ENCODE measurements around the gene CYGB.

The CYGB gene

DNA sequence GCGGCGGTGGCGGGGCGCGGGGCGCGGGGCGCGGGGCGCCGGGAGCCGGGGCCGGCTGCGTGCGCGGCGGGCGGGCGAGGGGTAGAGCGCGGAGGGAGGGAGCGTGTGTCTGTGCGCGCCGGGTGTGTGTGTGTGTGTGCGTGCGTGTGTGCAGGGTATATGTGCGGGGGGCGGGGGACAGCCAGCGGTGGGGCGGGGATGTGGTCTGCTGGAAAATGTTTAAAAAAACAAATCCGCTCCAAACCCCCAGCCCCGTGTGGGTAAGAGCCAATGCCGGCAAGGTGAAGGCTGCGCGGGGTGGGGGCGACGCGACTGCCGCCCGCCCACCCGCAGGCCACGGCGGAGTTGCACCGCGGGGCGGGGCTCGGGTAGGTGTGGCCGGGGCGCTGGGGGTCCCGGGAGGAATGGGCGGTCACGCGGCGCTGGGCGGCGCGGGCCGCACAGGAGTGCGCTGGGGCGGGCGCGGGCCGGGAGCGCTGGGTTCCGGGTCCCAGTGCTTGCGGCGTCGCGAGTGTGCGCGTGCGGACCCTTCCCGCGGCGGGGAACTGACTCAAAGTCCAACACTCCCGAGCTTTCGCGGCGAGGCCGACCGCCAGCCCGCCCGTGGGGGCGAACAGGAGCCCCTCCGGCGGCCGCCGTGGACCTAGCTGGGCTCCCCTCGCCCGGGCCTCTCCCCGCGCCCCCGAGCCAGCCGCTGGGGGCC, at the start of gene CYGB:
Gene CYGB (minus strand): TSS at position 132 of the 703 bp plus-strand sequence. CDS start 167 bp downstream, outside the sequence.
- no peak for DNase-seq

DNA sequence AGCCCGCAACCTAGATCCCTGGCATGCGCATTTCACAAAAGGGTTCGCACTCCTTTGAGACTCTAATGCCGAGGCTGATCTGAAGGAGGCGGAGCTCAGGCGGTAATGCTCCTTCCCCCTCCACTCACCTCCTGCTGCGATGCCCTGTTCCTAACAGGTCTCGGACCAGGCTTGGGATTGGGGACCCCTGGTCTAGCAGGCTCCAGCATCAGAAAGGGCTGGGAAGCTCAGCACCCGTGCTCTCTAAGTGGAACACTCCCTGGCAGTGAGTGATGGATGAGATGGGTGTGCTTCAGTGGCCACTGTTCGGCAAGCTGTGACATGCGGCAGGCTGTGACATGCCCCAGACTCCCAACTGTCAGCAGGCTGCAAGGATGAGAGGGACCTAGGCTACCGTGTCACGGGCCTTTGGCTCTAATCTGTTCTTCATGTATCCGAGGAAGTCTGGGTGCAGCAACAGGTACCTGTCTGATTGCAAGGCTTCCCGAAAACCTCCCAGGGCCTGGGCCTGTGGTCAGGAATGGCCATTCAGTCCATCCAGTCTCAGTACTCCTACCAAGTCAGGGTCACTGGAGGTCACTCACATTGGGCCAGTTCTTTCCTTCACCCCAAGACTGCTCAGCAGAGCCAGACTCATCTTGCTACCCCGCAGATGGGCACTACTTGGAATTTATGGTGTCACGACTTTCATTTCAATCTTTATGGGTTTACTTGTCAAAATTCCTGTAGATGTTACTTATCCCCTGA, 49.4 kb upstream of the CYGB start:
- DNase-seq: no peak

DNA sequence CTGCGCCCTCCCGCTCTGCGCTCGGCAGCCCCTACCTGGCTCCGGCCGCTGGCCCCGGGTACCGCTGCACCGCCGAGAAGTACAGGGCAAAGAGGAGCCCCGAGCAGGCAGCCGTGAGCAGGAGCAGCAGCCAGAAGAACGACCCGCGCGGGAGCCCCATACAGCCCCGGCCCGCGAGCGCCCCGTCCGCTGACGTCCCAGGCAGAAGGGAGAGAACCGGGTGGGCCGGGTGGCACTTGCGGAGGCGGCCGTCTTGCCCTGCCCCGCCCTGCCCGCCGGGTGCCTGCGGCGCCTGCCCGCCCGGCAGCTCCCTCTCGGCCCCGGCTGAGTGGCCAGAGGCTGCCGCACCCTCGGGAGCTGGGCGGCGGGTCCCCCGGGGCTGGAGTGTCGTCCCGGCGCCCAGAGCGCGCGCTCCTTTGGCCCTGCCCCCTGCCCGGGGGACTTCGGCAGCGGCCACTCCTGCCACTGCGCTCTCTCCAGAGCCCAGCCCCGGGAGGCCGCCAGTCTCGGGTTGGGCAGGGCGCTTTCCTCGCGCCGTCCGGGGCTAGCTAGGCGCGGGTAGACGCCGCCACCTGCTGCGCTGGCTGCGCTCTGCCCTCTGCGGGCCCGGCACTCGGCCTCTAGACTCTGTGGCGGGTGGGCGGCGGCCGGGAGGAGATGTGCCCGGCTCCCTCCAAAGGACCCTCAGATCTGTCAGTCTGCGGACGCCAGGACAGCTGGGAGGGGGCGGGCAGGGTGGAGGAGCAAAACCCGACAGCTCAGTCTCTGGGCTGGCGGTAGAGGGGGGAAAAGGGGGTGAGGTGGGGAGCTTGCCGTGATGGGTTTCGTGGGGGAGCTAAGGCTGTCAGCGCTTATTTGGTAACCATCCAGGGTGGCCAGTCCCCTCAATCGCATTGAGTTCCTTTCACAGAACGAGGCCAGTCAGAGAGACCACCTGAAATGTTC, 48.4 kb upstream of the CYGB start, which contains the start of gene ST6GALNAC2:
Gene ST6GALNAC2 (minus strand): TSS at position 212 of the 945 bp plus-strand sequence. CDS start 52 bp downstream, at position 160.
- DNase-seq: no peak

DNA sequence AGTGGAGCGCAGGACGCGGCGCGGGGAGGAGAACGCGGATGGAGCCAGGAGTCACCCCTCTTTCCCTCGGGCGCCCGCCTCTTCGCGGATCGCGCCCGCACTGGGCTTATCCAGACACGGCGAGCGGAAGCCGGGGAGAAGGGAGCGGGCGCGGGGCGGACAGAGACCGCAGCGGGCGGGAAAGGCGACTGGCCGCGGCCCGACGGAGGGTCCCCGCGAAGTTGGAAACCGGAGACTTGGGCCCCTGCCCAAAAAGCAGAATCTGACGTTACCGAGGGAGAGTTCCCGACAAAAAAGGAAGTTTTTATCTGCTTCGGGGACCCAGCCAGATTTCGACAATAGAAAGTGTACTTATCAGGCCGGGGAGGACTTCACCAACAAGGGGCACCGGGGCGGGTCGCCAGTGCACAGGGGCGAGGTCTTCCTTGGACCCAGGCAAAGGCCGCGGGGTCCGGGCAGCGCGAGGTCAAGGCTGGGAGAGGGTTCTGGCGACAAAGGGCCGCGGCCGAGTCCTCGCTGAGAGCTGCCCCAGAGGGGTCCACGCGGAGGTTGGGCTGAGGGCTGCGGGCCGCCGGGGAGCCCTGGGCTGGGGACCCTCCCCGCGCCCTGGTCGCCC, 47.6 kb upstream of the CYGB start:
- no peak for DNase-seq

DNA sequence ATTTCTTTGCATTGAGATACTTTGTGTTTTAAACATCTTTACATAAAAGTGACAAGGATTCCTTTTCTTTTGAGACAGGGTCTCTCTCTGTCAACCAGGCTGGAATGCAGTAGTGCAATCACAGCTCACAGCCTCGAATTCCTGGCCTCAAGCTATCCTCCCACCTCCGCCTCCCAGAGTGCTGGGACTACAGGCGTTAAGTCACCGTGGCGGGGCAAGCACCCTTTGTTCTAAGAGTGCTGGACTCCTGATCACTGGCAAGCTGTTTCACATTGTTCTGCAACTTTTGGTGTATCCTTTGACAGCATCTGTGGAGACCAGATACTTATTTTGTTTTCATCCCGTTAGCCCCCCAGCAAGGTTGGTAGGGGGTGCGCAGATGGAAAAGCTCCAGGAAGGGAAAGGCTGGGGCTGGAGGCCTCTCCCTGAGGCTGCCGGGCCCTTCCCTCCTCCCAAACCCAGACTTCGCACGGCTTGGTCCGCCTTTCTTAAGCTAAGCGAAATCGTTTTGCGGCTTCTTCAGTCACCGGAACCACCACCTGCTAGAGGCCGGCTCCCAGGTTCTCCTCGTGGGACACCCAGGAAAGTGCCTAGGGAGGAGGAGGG, 47.0 kb upstream of the CYGB start:
- DNase-seq: no peak

DNA sequence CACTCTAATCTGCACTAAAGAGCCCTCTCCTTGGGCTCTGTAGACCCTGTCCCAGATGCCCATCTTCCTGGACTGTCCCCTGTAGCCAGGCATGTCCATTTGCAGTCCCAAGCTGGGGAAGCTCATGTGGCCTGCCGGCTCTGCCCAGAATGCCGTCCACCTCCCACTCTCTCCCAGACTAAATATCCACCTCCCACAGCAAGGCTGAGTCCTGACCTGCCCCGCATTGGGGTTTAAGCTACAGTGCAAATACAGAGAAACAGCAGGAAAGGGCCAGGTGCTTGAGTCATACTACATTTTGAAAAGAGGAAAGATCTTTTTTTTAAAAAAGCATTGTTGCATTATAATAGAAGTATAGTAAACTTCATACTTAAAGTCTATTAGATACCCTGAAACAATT, 45.2 kb upstream of the CYGB start:
- DNase-seq: no peak

DNA sequence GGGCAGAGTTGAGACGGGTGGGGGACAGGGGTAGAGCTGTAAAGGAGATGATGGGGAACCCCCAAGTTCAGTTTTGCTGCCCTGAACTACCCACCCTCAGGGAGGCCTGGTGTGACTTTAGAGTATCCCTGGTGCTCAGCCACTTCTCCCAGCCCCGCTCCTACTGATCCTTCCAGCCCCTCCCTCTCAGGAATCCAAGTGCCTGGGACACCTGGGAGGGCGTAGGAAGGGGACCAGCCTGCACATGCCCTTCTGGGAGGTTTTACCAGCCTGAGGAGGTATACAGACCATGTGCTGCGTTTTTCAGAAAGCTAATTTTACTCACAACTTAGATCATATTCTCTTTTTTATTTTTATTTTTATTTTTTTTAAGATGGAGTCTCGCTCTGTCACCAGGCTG, 44.0 kb upstream of the CYGB start:
- DNase-seq: no peak

DNA sequence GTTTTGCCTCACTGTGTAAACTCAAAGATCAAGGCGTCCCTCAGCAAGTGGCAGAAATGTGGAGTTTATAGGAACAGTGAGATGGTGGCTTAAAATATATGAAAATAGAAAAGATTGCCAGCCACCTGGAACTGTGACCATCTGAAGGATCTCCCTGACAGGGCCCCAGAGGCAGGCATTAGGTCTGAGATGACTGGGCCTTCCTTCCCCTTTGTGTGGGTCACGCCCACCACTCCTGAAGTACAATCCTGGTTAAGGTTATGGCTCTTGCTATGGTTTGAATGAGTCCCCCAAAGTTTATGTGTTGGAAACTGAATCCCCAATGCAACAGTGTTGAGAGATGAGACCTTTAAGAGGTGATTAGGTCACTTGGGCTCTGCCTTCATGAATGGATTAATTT, 41.8 kb upstream of the CYGB start:
- no peak for DNase-seq

DNA sequence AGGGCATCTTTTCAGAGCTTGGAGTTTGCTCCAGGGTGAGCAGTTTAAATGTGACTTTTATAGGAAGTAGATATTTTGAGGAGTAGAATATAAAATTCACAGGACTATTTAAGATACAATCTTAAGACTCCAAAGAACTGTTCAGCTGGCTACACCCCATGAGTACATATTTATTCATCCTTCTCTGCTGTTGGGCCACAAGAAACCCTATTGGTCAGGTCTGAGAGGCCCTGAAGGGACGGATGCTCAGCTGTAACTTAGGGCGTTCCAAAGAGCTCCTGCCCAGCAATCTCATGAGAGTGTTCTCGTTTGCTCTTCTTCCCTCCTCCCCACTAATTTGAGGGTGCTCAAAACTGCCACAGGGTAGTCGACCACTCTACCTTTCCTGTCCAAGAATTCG, 40.9 kb upstream of the CYGB start:
- no peak for DNase-seq

DNA sequence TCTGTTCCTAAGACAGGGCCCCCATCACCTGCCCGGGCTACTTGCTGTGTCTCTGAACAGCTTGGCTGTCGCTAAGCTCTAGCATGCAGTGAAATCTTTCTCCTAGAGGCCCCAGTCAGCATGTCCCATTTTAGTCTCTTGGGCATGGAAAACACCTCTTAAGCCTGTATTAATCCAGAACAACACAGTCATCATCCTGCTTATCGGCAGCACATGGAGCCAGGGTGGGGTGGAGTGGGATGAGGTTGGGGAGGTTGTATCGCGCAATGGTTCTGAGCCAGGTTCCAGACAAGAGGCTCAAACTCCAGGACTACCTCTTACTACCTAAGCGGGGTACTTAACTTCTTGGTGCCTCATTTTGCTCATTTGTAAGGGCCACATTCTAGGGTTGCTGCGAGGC, 40.4 kb upstream of the CYGB start:
- no peak for DNase-seq

DNA sequence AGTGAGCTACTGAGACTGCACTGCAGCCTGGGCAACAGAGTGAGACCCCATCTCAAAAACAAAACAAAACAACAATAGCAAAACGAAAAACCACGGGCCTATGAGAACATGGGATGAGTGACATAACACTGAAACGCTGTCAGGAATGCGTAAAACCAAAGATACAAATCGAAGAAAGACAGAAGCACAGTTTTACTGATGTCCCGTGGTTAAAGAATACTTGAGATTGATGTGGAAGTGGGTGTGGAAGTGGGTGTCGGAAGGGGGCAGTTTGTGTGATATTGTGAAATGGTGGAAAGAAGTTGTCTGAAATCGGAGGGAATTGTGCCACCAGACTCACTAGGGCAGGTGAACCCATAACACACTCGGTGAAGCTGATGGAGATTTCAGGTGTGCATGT, 38.7 kb upstream of the CYGB start:
- no peak for DNase-seq

DNA sequence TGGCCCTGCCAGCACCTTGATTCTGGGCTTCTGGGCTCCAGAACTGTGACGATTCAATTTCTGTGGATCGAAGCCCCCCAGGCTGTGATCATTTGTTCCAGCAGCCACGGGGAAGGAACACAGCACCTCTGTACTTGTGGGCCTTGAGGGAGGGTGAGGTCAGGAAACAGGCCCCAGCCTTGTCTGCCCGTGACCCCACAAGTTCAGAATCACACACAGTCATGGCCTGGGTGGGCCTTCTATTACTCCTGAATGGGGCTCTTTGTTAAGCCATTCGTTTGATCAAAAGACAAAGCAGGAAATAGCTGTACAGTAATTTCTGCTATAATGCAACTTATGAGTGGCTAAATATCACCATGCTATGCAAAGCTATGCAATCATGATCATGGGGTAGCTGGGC, 38.1 kb upstream of the CYGB start:
- no peak for DNase-seq

DNA sequence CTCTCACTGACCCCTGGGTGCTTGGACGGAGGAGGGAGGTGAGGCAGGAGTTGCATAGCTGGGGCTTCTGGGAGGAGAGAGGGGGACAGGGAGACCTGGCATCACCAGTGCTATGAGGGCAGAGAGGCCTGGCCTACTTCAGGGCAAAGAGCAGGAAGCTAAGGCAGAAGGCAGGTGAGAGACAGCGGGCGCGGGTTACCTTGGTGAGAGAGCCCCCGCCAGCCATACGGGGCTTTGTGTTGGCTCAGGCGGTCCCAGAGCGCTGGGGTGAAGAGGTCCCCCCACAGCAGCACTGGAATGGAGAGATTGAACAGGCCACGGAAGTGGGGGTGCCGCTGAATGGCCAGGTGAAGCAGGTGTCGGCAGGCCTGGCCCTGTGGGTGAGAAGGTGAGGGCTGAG, 36.7 kb upstream of the CYGB start:
- DNase-seq: no peak

DNA sequence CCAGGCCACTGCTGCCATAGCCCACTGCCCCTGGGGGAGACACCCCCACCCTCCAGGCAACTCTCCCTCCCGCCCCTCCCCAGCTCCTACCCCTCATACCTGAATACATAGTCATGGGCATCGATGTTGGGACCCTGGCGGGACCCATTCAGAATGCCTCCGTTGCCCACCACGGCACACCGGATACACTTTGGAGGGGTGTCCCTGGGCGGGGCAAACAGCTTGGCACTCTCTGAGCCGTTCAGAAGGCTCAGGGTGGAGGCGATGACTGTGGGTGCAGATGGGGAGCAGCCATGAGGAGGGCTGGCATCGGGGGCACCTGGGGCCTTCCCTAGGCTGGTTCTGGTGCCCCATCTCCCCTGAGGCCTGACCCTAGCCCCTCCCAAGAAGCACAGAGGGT, 35.6 kb upstream of the CYGB start:
- DNase-seq: no peak

DNA sequence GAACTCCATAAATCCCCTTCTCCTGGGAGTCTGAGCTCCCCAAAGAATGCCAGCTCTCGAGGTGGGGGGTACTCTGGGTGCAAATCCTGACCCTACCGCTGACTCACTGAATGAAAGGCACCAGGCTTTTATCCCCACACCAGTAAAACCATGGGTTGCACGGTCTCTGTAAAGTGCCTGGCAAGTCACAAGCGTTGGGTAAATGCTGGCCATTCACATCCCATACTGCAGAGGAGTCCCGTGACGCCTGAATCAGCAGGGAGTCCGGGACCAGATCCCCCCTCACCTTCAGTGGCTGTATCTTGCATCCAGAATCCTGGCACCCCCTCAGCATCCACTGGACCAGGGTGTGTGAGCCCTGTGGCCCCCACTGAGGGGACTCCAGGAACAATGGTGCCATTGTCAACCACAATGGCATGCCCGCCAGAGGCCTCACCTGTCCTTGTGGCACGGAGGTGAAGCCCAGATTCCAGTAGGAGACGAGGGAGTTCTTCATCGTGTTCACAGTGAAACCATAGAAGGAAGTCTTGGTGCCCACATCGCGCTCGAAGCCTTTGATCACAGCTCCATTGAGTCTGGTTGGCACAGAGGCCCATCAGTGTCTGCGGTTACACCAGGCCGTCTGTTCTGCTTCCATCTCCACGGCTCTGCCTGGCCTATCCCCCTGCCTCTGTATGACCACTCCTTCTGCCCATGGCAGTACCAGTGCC, 34.8 kb upstream of the CYGB start:
- DNase-seq: no peak

DNA sequence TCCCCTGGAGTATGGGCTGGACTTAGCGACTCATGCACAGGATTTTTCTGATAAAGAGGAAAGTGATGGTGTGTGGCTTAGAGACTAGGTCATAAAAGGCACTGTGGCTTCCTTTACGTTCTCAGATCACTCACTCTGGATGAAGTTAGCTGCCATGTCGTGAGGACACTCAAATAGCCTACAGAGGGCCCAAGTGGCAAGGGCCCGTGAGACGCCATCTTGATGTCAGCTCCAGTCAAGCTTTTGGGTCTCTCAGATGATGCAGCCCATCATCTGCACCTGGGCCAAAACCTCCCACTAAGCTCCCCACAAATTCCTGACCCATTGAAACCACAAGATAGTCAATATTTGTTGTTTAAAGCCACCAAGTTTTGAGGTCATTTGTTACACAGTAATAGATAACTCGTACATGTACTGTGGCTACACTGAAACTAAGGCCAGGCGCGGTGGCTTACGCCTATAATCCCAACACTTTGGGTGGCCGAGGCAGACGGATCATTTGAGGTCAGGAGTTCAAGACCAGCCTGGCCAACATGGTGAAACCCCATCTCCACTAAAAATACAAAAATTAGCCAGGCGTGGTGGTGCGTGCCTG, 33.5 kb upstream of the CYGB start:
- DNase-seq: no peak

DNA sequence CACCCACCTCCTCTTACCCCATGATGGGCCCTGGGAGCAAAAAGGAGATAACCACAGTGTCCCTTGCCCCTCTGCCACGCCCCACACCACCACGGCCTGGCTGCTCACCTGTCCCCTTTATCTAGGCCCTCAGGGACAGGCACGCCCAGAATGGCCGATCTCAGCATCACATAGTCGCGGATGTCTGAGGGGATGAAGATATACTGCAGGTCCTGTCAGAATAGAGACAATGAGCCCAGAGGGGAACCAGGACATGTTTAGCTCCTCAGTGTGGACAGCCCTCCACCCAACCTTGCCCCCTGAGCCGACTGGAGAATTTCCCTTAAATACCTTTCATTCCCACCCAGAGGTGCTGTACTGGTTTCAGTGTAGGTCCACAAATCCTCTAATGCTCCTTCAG, 32.9 kb upstream of the CYGB start:
- DNase-seq: no peak

DNA sequence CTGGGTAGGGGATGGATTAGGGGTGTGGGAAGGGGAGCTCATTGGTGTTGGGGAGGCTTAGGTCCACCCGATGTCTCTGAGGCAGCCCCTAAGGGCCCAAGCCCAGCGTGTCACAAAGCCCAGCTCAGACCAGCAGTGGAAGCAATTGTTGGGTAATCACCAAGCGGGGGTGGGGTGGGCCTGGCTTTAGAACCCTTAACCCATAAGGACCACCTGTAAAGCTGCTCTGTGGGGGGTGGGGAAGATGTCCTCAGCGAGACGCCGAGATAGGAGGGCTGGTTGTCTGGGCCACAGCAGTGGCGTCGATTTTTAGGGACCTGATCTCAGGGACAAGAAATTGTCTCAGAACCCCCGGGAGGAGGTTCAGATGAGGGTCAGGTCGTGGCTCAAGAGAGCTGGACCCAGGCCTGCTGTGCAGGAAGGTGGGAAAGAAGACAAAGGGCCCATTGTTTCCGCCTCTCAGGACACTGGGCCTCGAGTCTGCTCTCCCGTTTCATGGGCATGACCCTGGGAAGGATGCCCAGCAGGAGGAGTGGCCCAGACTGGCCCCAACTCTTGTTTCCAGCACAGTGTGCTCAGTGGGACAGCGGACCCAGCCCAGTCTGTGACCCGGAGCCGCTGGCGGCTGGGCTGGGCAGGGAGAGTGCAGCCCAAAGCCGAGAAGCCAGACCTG, 32.2 kb upstream of the CYGB start:
- no peak for DNase-seq

DNA sequence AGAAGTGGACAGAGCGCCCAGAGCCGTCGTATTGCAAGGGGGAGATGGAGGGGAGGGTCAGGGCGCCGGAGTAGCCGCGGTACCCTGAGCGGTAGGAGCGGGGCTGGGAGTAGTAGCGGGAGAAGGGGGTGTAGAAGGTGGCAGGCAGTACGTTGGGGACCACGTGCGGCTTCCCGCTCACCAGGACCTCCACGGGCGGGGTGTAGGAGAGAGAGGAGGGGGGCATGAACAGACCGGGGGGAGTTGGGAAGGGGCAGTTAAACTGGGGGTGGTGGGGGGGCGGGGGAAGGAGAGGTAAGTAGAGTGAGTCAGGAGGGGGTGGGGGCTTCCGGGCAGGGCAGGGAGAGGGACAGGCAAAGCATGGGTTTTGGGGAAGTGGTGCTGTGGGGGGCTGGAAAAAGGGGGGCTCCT, 31.3 kb upstream of the CYGB start:
- no peak for DNase-seq

DNA sequence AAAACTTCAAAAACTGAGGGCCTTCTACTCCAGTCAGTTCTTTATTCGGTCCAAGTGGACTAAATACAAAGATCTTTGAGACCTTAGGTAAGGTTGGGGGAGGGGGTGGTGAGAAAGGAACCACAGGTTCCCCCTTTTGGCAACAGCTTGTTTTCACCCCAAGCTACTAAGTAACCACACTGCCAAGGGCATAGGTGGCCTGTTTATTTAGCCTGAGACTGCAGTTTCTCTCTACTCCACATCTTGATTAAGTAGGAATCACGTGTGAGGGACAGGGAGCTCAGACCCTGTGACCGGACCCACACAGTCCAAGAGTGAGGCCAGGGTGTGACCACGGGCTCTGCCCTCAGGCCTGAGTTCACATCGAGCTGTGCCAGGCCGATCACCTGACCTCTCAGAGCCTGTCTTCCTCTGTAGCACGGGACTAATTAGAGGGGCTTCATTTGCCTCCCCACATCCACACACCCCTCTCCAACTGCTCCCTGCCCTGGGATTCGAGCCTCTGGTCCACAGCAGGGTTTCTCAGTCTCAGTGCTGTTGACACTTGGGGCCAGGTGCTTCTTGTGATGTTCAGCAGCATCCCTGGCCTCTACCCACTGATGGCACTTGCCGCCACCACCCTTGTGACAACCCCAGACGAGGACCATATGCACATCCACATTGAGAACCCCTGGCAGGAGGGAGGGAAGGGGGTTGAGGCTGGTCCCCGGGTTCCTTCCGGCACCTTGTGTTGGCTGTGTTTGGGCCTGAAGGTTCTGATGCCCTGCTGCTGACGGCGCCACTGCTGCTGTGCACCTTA, 30.3 kb upstream of the CYGB start:
- no peak for DNase-seq
